Natural killer cell (primary cell): ENCODE results near the gene TEX11. TPM values are rescaled to one million over a fixed set of nuclear protein-coding genes. Genes with fewer than 3 reads are reported as not detected.

ENCODE experiments used
- ATAC-seq, 3 donors: fragments of 150-1000 bp in 2 of 3; fragments of 200-7000 bp in 1 of 3; cut with Tn5 transposase; 1 replicate in 1 of 3; 2 replicates in 2 of 3; pipeline ENCODE4 v1.10.0; 2021; ENCODE audit warnings: mild to moderate bottlenecking in 2 of 3, moderate library complexity in 2 of 3
- DNase-seq, 2 donors: peaks; one replicate each; pipeline versions ENCODE4 v3.0.0 to v3.0.0-alpha.2; 2013 to 2021; ENCODE audit warnings: mixed read lengths in 1 of 2
- H3K27ac ChIP-seq: one replicate; pipeline ENCODE4 v1.5.1; 2013; ENCODE audit warnings: mild to moderate bottlenecking, low read length
- H3K27me3 ChIP-seq: one replicate; pipeline ENCODE4 v1.6.1; 2013; ENCODE audit warnings: low read length; ENCODE audit not compliant: control insufficient read depth, insufficient read depth
- H3K36me3 ChIP-seq: one replicate; pipeline ENCODE4 v1.6.1; 2013; ENCODE audit warnings: low read length; ENCODE audit not compliant: control insufficient read depth, insufficient read depth
- H3K4me1 ChIP-seq: one replicate; pipeline ENCODE4 v1.6.1; 2013; ENCODE audit warnings: low read length; ENCODE audit not compliant: control insufficient read depth, insufficient read depth
- H3K4me3 ChIP-seq: one replicate; pipeline ENCODE4 v1.5.1; 2013; ENCODE audit warnings: low read length
- H3K9me3 ChIP-seq: one replicate; pipeline ENCODE4 v1.6.1; 2013; ENCODE audit warnings: low read length; ENCODE audit not compliant: control insufficient read depth, insufficient read depth
- H3K27ac Mint-ChIP-seq, 2 donors: one replicate each; pipeline ENCODE4 v1.8.0; 2022; ENCODE audit warnings: mild to moderate bottlenecking in 2 of 2, mixed read lengths in 2 of 2, moderate library complexity in 1 of 2
- H3K27me3 Mint-ChIP-seq, 2 donors: one replicate each; pipeline ENCODE4 v1.8.0; 2022; ENCODE audit warnings: low read depth in 2 of 2, mixed read lengths in 2 of 2
- H3K36me3 Mint-ChIP-seq: one replicate; pipeline ENCODE4 v1.8.0; 2022; ENCODE audit warnings: mixed read lengths
- H3K4me1 Mint-ChIP-seq, 2 donors: one replicate each; pipeline ENCODE4 v1.8.0; 2022; ENCODE audit warnings: mixed read lengths in 2 of 2
- H3K4me3 Mint-ChIP-seq: one replicate; pipeline ENCODE4 v1.8.0; 2022; ENCODE audit warnings: mild to moderate bottlenecking, moderate library complexity, mixed read lengths
- H3K9me3 Mint-ChIP-seq, 2 donors: one replicate each; pipeline ENCODE4 v1.8.0; 2022; ENCODE audit warnings: mixed read lengths in 2 of 2
- WGBS: methylation state at CpG from one replicate; pipeline ENCODE4 v1.1.7; 2013; ENCODE audit warnings: missing lambda C conversion rate; ENCODE audit not compliant: insufficient coverage; 5-methylcytosine and 5-hydroxymethylcytosine counted together
- intact Hi-C: fragments of 100-400 bp; cut with micrococcal nuclease; formaldehyde crosslinking; loops from one replicate; pipeline ENCODE4 v1.14.2; 2022
- total RNA-seq, 4 donors: library from RNA; stranded (reverse); fragments of 120-200 nt in 1 of 4; gene quantifications; one replicate each; pipeline versions ENCODE4 v1.2.3 to v1.2.4, GENCODE V29; 2013 to 2022
- TF ChIP-seq, protein P1 (sequence below): fragments of 200-600 bp; IDR thresholded peaks from one replicate; pipeline ENCODE4 v1.8.0; 2022; ENCODE audit warnings: antibody characterized with exemption

The TEX11 gene
- total RNA-seq, 3 donors from 2014 or later (not counting 1 experiment from before 2014, with no cell fraction given), result not detected

DNA sequence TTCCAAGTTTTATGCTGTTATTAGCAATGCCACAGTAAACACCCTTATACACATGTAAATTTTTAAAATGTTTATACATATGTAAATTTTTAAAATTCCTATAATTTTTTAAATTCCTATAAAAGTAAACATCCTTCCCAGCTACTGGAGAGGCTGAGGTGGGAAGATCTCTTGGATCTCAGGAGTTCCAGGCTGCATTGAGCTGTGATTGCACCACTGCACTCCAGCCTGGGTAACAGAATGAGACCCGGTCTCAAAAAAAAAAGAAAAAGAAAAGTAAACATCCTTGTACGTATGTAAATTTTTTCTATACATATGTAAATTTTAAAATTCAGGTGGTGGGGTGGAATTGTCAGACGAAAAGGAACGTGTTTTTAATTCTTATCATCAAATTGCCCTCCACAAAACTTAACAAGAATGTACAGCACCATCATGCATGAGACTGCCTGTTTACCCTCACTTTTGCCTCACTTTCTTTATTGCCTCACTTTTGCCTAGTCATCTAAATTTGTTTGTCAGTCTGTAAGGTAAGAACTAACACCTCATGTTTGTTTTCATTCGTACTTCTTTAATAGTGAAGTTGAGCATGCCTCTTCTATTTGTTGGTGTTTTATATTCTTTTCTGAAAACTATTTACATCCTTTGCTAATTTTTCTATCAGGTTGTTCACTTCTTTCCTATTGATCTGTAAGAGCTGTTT is 14.4 kb upstream of the TEX11 start:
- no peaks in the 10 kb centered on the region for H3K9me3 ChIP-seq
- no peak overlapping the region for H3K27ac Mint-ChIP-seq
- no peaks in the 10 kb centered on the region for H3K36me3 Mint-ChIP-seq
- no peak overlapping the region for H3K4me3 Mint-ChIP-seq
- no peaks in the 10 kb centered on the region for H3K36me3 ChIP-seq
- WGBS, result no CpG with 5 or more reads among the region's 5 CpGs
- TF ChIP-seq, protein P1, sequence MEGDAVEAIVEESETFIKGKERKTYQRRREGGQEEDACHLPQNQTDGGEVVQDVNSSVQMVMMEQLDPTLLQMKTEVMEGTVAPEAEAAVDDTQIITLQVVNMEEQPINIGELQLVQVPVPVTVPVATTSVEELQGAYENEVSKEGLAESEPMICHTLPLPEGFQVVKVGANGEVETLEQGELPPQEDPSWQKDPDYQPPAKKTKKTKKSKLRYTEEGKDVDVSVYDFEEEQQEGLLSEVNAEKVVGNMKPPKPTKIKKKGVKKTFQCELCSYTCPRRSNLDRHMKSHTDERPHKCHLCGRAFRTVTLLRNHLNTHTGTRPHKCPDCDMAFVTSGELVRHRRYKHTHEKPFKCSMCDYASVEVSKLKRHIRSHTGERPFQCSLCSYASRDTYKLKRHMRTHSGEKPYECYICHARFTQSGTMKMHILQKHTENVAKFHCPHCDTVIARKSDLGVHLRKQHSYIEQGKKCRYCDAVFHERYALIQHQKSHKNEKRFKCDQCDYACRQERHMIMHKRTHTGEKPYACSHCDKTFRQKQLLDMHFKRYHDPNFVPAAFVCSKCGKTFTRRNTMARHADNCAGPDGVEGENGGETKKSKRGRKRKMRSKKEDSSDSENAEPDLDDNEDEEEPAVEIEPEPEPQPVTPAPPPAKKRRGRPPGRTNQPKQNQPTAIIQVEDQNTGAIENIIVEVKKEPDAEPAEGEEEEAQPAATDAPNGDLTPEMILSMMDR, result no peak
- H3K27me3 ChIP-seq, result no peaks in the 10 kb centered on the region
- H3K4me3 ChIP-seq, result no peak overlapping the region
- DNase-seq (no peak), ATAC-seq (no peak)
- no peaks in the 10 kb centered on the region for H3K4me1 Mint-ChIP-seq
- intact Hi-C loops, result no loop called here
- H3K4me1 ChIP-seq, result no peaks in the 10 kb centered on the region
- H3K27me3 Mint-ChIP-seq, result peaks cover 6 to 8% of the 10 kb centered on the region in 2 donors
- H3K27ac ChIP-seq, result no peak overlapping the region
- no peaks in the 10 kb centered on the region for H3K9me3 Mint-ChIP-seq

DNA sequence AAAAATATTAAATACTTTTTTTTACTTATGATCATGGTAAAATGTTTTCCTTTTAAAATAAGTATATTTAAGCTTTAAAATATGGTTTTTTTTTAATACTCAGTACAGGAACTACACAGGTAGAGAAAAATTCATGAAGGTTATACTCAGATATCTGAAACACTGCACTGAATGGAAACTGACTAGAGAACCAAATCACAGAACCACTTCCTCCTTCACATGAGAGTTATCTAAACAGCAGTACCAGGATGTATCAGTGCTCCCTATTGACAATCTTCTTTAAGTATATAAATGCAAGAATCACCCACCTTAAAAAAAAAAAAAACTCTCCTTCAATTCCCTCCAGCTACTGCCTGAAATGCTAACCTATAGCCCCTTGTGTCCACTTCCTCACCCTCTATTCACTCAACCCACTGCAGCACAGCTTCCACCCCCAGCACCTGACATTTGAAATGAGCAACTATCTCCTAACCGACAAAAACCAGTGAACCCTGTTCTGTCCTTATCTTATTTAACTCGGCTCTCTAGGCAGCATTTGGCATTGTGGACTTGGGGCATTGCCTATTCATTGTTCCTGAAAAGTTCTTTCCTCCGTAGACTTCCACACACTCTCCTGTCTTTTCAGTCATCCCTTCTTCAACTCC is 13.3 kb upstream of the TEX11 start:
- 24% methylated on average over 3 of the region's 3 CpGs for WGBS
- H3K36me3 ChIP-seq, result no peaks in the 10 kb centered on the region
- ATAC-seq, result no peak
- TF ChIP-seq, protein P1, result no peak
- no peak overlapping the region for H3K4me3 Mint-ChIP-seq
- H3K27me3 Mint-ChIP-seq, result no peaks in the 10 kb centered on the region
- H3K9me3 Mint-ChIP-seq, result no peaks in the 10 kb centered on the region
- H3K27ac ChIP-seq, result no peak overlapping the region
- intact Hi-C loops, result no loop called here
- no peak overlapping the region for H3K27ac Mint-ChIP-seq
- no peaks in the 10 kb centered on the region for H3K4me1 Mint-ChIP-seq
- no peaks in the 10 kb centered on the region for H3K4me1 ChIP-seq
- DNase-seq, result no peak
- H3K27me3 ChIP-seq, result no peaks in the 10 kb centered on the region
- H3K4me3 ChIP-seq, result no peak overlapping the region
- H3K36me3 Mint-ChIP-seq, result no peaks in the 10 kb centered on the region
- H3K9me3 ChIP-seq, result no peaks in the 10 kb centered on the region

DNA sequence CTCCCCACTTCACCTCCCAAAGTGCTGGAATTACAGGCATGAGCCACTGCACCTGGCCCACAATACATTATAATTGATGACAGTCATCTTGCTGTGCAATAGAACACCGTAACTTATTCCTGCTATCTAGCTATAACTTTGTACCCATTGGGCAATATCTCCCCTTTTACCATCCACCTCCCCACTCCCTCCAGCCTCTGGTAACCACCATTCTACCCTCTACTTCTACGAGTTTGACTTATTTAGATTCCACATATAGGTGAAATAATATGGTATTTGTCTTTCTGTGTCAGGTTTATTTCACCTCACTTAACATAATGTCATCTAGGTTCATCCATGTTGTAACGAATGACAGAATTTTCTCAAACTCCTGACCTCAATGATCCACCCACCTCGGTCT is 8.2 kb upstream of the TEX11 start:
- Histone ChIP-seq H3K36me3 (no peaks in the 10 kb centered on the region), H3K27me3 (no peaks in the 10 kb centered on the region), H3K27ac (no peak overlapping the region), H3K4me3 (no peak overlapping the region), H3K9me3 (no peaks in the 10 kb centered on the region), H3K4me1 (no peaks in the 10 kb centered on the region)
- H3K4me3 Mint-ChIP-seq, result no peak overlapping the region
- H3K9me3 Mint-ChIP-seq, result no peaks in the 10 kb centered on the region
- TF ChIP-seq, protein P1, result no peak
- no peak overlapping the region for H3K27ac Mint-ChIP-seq
- H3K4me1 Mint-ChIP-seq, result no peaks in the 10 kb centered on the region
- 100% methylated on average over 1 of the region's 4 CpGs for WGBS
- ATAC-seq (no peak), DNase-seq (no peak)
- no peaks in the 10 kb centered on the region for H3K27me3 Mint-ChIP-seq
- H3K36me3 Mint-ChIP-seq, result no peaks in the 10 kb centered on the region
- intact Hi-C loops, result no loop called here
